Measurements from ENCODE around the gene DGUOK. TPM values are rescaled to one million over a fixed set of nuclear protein-coding genes. Genes with fewer than 3 reads are reported as not detected.
A peak's percentile ranks its signal among the peaks of the same experiment; 100 is the strongest.

The DGUOK gene
- total RNA-seq, 1 experiment from 2014 or later = 47.5 TPM

DNA sequence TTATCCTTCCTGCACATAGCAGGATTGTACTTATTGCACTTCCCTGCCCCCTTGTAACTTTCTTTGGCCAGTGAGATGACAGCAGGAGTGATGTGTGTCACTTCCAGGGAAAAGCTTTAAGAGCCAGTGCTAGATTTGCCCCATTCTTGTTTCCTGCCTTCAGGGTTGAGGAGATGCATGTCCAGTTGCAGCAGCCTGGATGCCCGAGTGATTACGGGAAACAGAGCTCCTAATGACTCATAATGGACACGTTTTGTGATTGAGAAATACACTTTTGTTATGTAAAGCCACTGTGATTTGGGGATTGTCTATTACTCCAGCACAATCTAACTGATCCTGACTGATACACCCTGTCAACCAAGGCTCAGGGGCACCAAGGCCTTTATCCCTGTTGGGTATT, 53.0 kb downstream of the DGUOK start:
- peak; percentile 23 for DNase-seq (ENCODE audit: low spot score)

- DNase-seq (ENCODE audit: low spot score) = no peak
These were observed 53.9 kb downstream of the DGUOK start for GRCh38 chr2:73980566-73980965.

- peak; percentile 72 for DNase-seq (ENCODE audit: low spot score)
These were observed 54.7 kb downstream of the DGUOK start for GRCh38 chr2:73981081-73982001.

GRCh38 chr2:73982140-73982617, 55.5 kb downstream of the DGUOK start:
- DNase-seq (ENCODE audit: low spot score) = peak; percentile 54

DNA sequence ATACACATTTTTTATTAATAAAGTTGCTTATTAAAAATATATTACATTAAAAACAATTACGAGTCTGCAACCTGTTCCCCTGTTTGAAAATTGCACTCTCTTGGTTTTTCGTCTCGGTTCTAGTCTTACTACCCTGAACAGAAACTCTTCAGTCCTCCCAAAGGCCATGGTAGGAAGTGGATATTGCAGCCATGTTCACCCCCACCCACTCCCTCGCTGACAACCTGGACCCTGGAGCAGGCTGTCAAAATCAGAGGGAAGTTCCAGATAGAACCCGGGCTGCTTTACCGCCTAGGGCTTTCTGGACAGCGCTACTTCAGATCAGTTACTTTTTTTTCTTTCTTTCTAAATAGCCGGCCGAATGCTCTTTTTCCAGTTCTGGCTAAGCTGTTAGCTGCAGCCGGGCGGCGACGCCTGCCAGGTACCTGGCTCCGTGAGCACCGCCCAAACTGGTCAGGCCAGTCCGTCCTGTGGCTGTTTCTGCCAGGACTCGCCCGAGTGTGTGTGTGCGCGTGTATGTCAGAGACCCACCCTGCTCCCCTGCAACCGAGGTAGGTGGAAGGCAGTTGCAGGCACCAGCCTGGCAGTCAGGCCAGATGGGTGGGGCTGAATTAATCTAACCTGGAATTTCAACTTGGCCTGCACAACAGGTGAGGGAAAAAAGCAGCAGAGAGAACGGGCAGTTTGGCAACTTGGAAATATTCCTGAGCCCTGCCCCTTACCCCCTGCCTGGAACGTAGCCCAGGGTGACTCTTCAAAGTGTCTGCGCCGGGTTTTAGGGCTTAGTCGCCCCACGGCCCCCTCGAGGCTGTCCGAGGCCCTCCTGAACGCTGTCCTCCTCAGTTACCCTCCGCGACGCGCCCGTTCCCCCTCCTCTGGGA, 56.9 kb downstream of the DGUOK start:
- peak; percentile 98 for DNase-seq (ENCODE audit: low spot score)

GRCh38 chr2:73984203-73984921, 57.7 kb downstream of the DGUOK start, which contains the start of gene TET3:
TSS of gene TET3 (plus strand) at chr2:73984910. CDS start at chr2:73986404, 1,494 bp downstream.
- DNase-seq (ENCODE audit: low spot score) = peak; percentile 54

- peak; percentile 36 for DNase-seq (ENCODE audit: low spot score)
These were observed 58.2 kb downstream of the DGUOK start for GRCh38 chr2:73984922-73985307.

GRCh38 chr2:73985308-73986084, 58.8 kb downstream of the DGUOK start:
- DNase-seq (ENCODE audit: low spot score) = peak; percentile 26

DNA sequence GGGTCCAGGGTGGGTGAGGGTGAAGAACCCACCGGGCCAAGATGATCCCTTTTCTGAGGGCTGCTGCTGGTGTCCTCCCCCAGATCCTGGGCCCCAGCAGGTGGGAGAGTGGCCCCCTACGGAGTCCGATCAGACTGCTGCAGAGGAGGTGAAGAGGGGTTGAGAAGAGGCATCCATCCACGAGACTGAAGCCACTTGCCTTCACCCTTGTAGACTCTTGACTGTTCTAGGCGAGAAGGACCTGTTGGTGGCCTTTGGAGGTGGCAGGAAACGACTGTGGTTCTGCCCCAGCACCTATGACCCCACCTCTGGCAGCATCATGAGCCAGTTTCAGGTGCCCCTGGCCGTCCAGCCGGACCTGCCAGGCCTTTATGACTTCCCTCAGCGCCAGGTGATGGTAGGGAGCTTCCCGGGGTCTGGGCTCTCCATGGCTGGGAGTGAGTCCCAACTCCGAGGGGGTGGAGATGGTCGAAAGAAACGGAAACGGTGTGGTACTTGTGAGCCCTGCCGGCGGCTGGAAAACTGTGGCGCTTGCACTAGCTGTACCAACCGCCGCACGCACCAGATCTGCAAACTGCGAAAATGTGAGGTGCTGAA, 59.5 kb downstream of the DGUOK start:
- DNase-seq (ENCODE audit: low spot score) = peak; percentile 15

DNA sequence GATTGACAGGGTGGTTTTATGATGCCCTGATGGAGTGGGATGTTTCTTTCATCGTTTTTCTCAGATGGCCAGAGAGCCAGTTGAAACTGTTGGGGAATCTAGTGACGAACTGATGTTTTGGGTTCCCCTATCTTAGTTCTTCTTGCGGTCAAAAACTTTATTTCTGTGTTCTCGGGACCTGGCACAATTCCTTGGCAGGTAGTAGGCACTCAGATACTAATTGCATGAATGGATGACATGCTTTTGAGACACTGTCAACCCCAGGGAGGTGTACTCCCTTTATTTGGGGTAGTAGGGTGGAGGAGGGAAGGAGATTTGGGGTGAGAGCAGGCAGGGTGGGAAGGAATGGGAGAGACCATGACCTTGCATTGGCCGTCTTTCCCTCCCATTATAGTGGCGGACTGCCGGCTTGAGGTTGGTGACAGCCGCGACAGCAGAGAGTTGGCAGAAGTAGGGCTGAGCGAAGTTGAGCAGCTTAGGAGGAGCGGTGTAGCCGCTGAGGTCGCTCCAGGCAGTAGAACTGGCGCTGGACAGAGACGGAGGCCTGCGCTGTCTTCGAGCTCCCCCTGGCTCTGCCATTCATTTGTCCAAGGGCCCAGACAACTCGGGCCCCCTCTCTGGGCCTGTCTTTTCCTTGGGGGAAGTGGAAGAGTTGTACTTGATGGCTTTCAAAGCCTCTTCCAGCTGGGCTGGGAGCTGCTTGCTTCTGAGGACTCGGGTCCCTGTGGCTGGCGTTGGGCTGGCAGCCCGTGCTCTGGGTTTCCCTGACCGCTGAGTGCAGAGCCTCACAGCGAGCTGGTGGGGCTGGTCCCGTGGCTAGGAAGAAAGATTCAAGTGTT, 60.6 kb downstream of the DGUOK start:
- DNase-seq (ENCODE audit: low spot score) = peak; percentile 75

GRCh38 chr2:73987948-73988700, 61.4 kb downstream of the DGUOK start:
- DNase-seq (ENCODE audit: low spot score) = peak; percentile 14

- DNase-seq (ENCODE audit: low spot score) = no peak
These were observed 63.3 kb downstream of the DGUOK start for GRCh38 chr2:73989972-73990371.

DNA sequence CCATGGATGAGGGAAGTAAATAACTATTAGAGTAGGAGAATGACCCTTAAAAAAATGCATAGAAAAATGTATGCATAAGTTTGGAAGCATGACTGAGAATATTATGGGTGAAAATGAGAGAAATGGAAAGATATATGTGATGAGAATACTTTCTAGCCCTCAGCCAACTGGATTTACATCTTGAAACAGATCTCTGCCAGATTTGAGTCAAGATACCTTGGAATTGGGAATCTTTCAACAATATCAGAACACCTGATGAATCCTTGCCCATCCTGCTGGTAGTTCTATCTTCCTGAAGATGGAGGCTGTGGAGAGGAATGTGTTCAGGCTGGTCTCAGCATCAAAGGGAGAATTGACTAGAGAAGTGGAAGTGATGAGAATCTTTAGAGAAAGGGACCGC, 63.9 kb downstream of the DGUOK start:
- no peak for DNase-seq (ENCODE audit: low spot score)

GRCh38 chr2:73992036-73992435, 65.4 kb downstream of the DGUOK start:
- no peak for DNase-seq (ENCODE audit: low spot score)

DNA sequence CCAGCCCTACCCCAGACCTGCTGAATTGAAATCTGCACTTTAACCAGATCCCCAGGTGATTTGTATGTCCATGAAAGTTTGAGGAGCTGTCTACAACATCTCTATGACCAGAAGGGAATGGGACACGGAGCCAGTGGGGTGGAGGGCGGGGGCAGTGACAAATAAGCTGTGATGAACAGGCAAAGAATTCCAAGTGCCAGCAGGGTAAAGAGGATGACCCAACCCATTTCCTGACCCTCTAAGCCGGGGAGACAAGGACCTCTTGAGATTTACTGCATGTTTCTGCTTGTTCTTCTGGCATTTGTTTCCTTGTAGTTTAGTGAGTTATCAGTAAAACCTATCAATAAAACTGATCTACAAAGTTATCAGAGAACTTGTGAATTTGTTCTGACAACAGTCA, 66.7 kb downstream of the DGUOK start:
- no peak for DNase-seq (ENCODE audit: low spot score)

GRCh38 chr2:73993778-73994177, 67.1 kb downstream of the DGUOK start:
- no peak for DNase-seq (ENCODE audit: low spot score)

DNA sequence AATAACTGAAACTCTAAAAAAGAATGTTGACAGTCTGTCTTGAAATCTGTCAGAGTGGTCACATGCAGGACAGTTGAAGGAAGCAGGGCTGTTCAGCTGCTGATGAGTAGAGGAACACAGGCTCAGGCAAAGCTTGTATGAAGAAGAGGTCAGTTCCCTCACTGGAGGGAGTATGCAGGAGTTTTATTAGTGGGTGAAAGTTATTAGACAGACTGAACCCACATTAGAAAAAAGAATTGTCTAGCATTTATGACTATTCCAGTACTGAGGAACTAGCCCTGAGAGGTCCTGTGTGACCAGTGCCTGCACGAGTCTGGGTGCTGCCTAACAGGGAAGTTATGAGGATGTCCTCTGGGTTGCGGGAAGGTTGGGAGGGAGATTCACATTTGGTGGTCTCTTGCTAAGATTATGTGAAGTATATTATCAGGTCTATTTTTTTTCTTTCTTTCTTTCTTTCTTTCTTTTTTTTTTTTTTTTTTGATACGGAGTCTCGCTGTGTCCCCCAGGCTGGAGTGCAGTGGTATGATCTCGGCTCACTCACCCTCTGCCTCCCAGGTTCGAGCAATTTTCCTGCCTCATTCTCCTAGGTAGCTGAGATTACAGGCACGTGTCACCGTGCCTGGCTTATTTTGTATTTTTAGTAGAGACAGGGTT, 67.6 kb downstream of the DGUOK start:
- DNase-seq (ENCODE audit: low spot score) = no peak

DNA sequence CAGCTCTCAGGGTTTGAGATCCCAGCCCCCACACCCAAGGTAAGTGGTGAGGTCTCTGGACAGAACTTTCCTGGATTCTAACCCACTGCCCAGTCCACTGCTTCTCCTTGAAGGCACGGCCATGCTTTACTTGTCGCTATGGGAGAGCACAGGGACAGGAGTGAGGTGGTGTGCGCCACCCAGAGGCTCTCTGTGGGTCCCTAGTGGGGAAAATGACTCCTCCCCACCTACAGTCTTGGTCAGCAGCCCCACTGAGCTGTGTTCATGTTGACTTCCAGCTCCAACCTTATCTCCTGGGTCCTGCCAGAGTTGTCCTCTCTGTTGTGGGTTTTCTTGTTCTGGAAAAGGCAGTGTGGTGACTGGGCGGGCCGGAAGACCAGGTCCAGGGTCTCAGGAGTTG, 69.1 kb downstream of the DGUOK start:
- no peak for DNase-seq (ENCODE audit: low spot score)
